AG10803 (cell line): ENCODE data around the gene RUFY1.
"Not testable (repeated sequence)": the region's sequence is repeated elsewhere in the genome, so short reads cannot be mapped to it uniquely, and the experiment has no call there.

Experiments used
- DNase-seq: peaks from one replicate; pipeline ENCODE4 v3.0.0; 2010; ENCODE audit warnings: low read depth
- H3K4me3 ChIP-seq: 2 replicates; pipeline ENCODE4 v1.5.1; 2011; ENCODE audit warnings: mild to moderate bottlenecking, low read length, control low read depth
- CTCF ChIP-seq: conservative IDR thresholded peaks from 2 replicates; pipeline ENCODE4 v1.5.1; 2011; ENCODE audit warnings: mild to moderate bottlenecking, low read length, control low read depth, inconsistent platforms

The RUFY1 gene

DNA sequence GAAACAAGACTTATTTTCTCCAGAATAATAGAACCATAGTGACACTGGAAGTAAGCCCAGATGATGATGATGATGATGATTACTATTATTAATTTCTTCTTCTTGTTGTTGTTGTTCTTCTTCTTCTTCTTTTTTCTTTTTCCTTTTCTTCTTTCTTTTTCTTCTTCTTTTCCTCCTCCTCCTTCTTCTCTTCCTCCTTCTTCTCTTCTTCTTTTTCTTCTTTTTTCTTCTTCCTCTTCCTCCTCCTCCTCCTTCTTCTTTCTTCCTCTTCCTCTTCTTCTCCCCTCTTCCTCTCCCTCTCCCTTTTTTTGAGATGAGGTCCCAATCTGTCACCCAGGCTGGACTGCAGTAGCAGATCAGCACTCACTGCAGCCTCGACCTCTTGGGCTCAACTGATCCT is 40.5 kb upstream of the RUFY1 start:
- no peak overlapping the region for H3K4me3 ChIP-seq
- no peak for TF ChIP-seq CTCF
- DNase-seq = no peak

- no peak overlapping the region for H3K4me3 ChIP-seq
- DNase-seq = no peak
- no peak for TF ChIP-seq CTCF
Observed at GRCh38 chr5:179512452-179513000, 37.8 kb upstream of the RUFY1 start.

- DNase-seq, H3K4me3 ChIP-seq: not testable (repeated sequence)
Observed at GRCh38 chr5:179515501-179515900, 34.9 kb upstream of the RUFY1 start.

DNA sequence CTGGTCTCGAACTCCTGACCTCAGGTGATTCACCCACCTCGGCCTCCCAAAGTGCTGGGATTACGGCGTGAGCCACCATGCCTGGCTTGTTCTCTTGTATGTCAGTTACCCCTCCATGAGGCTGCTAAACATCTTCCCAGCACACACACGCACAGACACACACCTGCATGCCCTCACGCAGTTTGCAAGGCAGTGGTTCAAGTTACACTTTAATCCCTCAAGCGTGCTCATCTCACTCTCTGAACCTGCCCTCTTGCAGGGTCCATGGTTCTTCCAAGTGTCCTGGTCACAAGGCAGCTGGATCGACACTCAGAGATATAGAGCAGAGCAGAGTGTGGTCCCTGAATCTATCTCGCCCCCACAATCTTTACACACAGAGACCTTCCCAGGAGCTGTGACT is 34.1 kb upstream of the RUFY1 start:
- no peak overlapping the region for H3K4me3 ChIP-seq
- TF ChIP-seq CTCF = no peak
- DNase-seq = no peak

- DNase-seq, H3K4me3 ChIP-seq: not testable (repeated sequence)
Observed at GRCh38 chr5:179517746-179518145, 32.6 kb upstream of the RUFY1 start.

DNA sequence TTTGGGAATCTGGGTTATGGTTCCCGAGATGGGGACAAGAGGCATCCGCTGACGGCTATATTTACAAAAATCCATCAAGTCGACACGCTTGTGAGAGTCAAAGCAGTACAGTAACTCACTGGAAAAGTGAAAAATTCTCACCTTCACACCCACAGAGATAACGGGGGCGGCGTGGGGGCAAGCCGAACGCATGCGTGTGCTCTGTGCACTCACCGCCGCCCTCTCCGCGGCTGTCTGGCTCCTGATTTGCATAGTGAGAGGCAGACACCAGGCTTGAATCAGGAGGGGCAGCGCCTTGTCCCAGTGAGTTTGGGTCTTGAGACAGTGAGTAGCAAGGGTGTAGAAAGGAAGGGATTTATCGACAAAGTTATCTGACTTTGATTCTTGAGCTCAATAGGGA is 32.0 kb upstream of the RUFY1 start:
- DNase-seq, H3K4me3 ChIP-seq: not testable (repeated sequence)

DNA sequence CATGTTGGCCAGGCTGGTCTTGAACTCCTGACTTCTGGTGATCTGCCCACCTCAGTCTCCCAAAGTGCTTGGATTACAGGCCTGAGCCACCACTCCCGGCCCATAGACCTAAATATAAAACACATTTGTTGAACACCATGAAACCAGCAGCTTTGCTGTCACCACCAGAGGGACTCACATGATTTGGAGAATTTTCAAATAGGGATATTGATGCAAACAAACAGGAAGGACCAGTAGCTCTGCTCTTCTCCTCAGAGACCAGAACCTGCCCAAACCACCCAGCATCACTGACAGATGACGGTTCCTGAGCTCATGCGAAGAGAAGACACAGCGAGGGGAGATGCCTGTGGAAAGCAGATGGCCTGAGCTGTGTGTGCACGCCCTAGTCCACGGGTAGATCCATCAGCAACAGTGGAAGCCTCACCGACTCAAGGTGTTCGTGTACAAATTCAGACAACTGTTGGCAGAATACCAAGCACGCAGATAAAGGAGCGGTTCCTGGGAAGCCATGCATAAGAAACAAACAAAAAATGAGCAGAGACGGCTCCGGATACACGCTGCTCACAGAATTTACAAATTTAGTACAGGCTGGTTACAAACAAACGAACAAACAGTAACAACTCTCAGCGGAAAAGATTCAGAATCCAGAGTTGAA is 30.8 kb upstream of the RUFY1 start:
- not testable (repeated sequence) for H3K4me3 ChIP-seq, DNase-seq

- not testable (repeated sequence) for H3K4me3 ChIP-seq, DNase-seq
Observed at GRCh38 chr5:179522107-179522506, 28.2 kb upstream of the RUFY1 start.

DNA sequence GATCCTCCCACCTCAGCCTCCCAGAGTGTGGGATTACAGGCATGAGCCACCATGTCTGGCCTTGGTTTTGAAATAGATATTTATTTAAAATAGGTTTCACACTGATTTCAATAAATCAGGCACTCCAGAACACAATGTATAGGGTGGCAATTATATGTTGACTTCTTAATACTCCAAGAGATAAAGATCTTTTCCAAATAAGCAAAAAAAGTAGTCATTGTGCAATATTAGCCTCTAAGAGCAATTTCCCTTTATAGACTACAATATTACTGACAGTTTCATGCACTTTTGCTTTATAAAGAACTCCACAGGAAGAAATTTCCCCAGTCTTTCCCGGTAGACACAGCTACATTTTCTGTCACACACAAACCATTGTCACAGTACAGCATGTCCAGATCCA is 23.4 kb upstream of the RUFY1 start:
- no peak for DNase-seq
- no peak for TF ChIP-seq CTCF

More for the DNA sequence above, 23.4 kb upstream of the RUFY1 start:
- no peak overlapping the region for H3K4me3 ChIP-seq
